KMS-11 (cell line): ENCODE results near the gene RBFOX2.

Source experiments
- H2AFZ ChIP-seq: fragments of 200-600 bp; sonication (generic); 2 replicates; pipeline ENCODE4 v1.6.1; 2016; ENCODE audit warnings: antibody characterized with exemption, mixed run types, low read depth
- H3K27ac ChIP-seq: fragments of 200-600 bp; sonication (generic); 2 replicates; pipeline ENCODE4 v1.6.1; 2016; ENCODE audit warnings: mild to moderate bottlenecking, mixed run types
- H3K27me3 ChIP-seq: fragments of 200-600 bp; sonication (generic); 2 replicates; pipeline ENCODE4 v1.6.1; 2017; ENCODE audit warnings: mild to moderate bottlenecking, low read depth, mixed run types, moderate library complexity; ENCODE audit not compliant: insufficient read depth
- H3K36me3 ChIP-seq: fragments of 200-600 bp; sonication (generic); 2 replicates; pipeline ENCODE4 v1.6.1; 2017; ENCODE audit warnings: mild to moderate bottlenecking, mixed run types; ENCODE audit not compliant: insufficient read depth
- H3K4me1 ChIP-seq: fragments of 200-600 bp; sonication (generic); 2 replicates; pipeline ENCODE4 v1.6.1; 2016; ENCODE audit warnings: mild to moderate bottlenecking, low read depth, mixed run types; ENCODE audit not compliant: poor library complexity, severe bottlenecking
- H3K4me2 ChIP-seq: fragments of 200-600 bp; sonication (generic); 2 replicates; pipeline ENCODE4 v1.7.0; 2016; ENCODE audit warnings: mild to moderate bottlenecking, mixed run types
- H3K4me3 ChIP-seq: fragments of 200-600 bp; sonication (generic); IDR thresholded peaks from 2 replicates; pipeline ENCODE4 v1.6.1; 2017; ENCODE audit warnings: low read depth, low read length, mixed read lengths; ENCODE audit not compliant: insufficient read depth
- H3K79me2 ChIP-seq: fragments of 200-600 bp; sonication (generic); 2 replicates; pipeline ENCODE4 v1.6.1; 2016; ENCODE audit warnings: low read depth, mixed run types; ENCODE audit not compliant: insufficient read depth
- H3K9ac ChIP-seq: fragments of 200-600 bp; sonication (generic); 2 replicates; pipeline ENCODE4 v1.6.1; 2016; ENCODE audit warnings: mild to moderate bottlenecking, mixed run types
- H4K20me1 ChIP-seq: fragments of 200-600 bp; sonication (generic); 2 replicates; pipeline ENCODE4 v1.6.1; 2016; ENCODE audit warnings: mild to moderate bottlenecking, mixed run types; ENCODE audit not compliant: insufficient read depth
- CTCF ChIP-seq: fragments of 200-600 bp; sonication (generic); conservative IDR thresholded peaks from 2 replicates; pipeline ENCODE4 v1.6.1; 2017; ENCODE audit warnings: low read depth, mild to moderate bottlenecking, antibody characterized with exemption, low read length, moderate library complexity, mixed read lengths

The RBFOX2 gene

GRCh38 chr22:35870517-35871293 is 157.9 kb downstream of the RBFOX2 start:
- Histone ChIP-seq H3K9ac (no peak overlapping the region), H3K27ac (no peak overlapping the region), H3K4me1 (peaks cover 6% of the 10 kb centered on the region), H3K4me3 (no peak overlapping the region), H3K79me2 (no peaks in the 10 kb centered on the region), H3K4me2 (no peak overlapping the region), H3K27me3 (no peaks in the 10 kb centered on the region), H4K20me1 (no peaks in the 10 kb centered on the region), H2AFZ (no peak overlapping the region), H3K36me3 (no peaks in the 10 kb centered on the region)
- no peak for TF ChIP-seq CTCF

- Histone ChIP-seq H3K4me1 (peaks cover 20% of the 10 kb centered on the region), H4K20me1 (no peaks in the 10 kb centered on the region), H3K9ac (no peak overlapping the region), H3K79me2 (no peaks in the 10 kb centered on the region), H3K4me3 (no peak overlapping the region), H3K36me3 (no peaks in the 10 kb centered on the region), H3K4me2 (no peak overlapping the region), H2AFZ (no peak overlapping the region), H3K27me3 (no peaks in the 10 kb centered on the region), H3K27ac (no peak overlapping the region)
- no peak for TF ChIP-seq CTCF
Measured at GRCh38 chr22:35868938-35869337, 159.7 kb downstream of the RBFOX2 start.

GRCh38 chr22:35866651-35867050 is 162.0 kb downstream of the RBFOX2 start:
- no peaks in the 10 kb centered on the region for H3K27me3 ChIP-seq
- no peak overlapping the region for H3K4me2 ChIP-seq
- no peak for TF ChIP-seq CTCF
- no peak overlapping the region for H3K27ac ChIP-seq
- peaks cover 42% of the 10 kb centered on the region for H3K4me1 ChIP-seq
- no peak overlapping the region for H3K4me3 ChIP-seq
- H3K36me3 ChIP-seq = no peaks in the 10 kb centered on the region
- no peaks in the 10 kb centered on the region for H3K79me2 ChIP-seq
- H2AFZ ChIP-seq = no peak overlapping the region
- H4K20me1 ChIP-seq = no peaks in the 10 kb centered on the region
- H3K9ac ChIP-seq = no peak overlapping the region

GRCh38 chr22:35864545-35865165 is 164.0 kb downstream of the RBFOX2 start:
- Histone ChIP-seq H3K4me1 (peaks cover 56% of the 10 kb centered on the region), H3K9ac (no peak overlapping the region), H3K27ac (no peak overlapping the region), H3K36me3 (no peaks in the 10 kb centered on the region), H4K20me1 (no peaks in the 10 kb centered on the region), H3K4me2 (peak overlapping the region; percentile 23), H3K79me2 (no peaks in the 10 kb centered on the region), H3K27me3 (no peaks in the 10 kb centered on the region), H3K4me3 (no peak overlapping the region), H2AFZ (no peak overlapping the region)
- no peak for TF ChIP-seq CTCF
